Measurements from ENCODE around the gene STMN1. TPM values are rescaled to one million over a fixed set of nuclear protein-coding genes. Genes with fewer than 3 reads are reported as not detected.

The STMN1 gene
- total and polyA plus RNA-seq, 2 of the 8 experiments (the other 6 are each of a cell fraction or from before 2014, with no cell fraction given), result 116 to 564 TPM

DNA sequence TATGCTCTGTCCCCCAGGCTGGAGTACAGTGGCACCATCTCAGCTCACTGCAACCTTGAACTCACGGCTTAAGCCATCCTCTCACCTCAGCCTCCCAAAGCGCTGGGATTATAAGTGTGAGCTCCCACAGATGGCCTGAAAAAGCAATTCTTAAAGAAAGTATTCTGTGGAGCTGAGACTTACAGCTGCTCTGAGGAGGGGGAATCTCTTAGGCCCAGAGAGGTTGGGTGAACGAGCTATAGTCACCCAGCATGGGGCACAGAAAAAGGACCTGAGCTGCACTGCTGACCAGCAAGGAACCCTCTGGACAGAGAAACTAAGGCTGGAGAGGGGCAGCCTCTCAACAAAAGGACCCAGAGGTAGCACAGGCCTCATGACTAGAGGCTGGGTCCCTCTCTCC, 32.0 kb downstream of the STMN1 start (continued):
- TF ChIP-seq, protein P1, sequence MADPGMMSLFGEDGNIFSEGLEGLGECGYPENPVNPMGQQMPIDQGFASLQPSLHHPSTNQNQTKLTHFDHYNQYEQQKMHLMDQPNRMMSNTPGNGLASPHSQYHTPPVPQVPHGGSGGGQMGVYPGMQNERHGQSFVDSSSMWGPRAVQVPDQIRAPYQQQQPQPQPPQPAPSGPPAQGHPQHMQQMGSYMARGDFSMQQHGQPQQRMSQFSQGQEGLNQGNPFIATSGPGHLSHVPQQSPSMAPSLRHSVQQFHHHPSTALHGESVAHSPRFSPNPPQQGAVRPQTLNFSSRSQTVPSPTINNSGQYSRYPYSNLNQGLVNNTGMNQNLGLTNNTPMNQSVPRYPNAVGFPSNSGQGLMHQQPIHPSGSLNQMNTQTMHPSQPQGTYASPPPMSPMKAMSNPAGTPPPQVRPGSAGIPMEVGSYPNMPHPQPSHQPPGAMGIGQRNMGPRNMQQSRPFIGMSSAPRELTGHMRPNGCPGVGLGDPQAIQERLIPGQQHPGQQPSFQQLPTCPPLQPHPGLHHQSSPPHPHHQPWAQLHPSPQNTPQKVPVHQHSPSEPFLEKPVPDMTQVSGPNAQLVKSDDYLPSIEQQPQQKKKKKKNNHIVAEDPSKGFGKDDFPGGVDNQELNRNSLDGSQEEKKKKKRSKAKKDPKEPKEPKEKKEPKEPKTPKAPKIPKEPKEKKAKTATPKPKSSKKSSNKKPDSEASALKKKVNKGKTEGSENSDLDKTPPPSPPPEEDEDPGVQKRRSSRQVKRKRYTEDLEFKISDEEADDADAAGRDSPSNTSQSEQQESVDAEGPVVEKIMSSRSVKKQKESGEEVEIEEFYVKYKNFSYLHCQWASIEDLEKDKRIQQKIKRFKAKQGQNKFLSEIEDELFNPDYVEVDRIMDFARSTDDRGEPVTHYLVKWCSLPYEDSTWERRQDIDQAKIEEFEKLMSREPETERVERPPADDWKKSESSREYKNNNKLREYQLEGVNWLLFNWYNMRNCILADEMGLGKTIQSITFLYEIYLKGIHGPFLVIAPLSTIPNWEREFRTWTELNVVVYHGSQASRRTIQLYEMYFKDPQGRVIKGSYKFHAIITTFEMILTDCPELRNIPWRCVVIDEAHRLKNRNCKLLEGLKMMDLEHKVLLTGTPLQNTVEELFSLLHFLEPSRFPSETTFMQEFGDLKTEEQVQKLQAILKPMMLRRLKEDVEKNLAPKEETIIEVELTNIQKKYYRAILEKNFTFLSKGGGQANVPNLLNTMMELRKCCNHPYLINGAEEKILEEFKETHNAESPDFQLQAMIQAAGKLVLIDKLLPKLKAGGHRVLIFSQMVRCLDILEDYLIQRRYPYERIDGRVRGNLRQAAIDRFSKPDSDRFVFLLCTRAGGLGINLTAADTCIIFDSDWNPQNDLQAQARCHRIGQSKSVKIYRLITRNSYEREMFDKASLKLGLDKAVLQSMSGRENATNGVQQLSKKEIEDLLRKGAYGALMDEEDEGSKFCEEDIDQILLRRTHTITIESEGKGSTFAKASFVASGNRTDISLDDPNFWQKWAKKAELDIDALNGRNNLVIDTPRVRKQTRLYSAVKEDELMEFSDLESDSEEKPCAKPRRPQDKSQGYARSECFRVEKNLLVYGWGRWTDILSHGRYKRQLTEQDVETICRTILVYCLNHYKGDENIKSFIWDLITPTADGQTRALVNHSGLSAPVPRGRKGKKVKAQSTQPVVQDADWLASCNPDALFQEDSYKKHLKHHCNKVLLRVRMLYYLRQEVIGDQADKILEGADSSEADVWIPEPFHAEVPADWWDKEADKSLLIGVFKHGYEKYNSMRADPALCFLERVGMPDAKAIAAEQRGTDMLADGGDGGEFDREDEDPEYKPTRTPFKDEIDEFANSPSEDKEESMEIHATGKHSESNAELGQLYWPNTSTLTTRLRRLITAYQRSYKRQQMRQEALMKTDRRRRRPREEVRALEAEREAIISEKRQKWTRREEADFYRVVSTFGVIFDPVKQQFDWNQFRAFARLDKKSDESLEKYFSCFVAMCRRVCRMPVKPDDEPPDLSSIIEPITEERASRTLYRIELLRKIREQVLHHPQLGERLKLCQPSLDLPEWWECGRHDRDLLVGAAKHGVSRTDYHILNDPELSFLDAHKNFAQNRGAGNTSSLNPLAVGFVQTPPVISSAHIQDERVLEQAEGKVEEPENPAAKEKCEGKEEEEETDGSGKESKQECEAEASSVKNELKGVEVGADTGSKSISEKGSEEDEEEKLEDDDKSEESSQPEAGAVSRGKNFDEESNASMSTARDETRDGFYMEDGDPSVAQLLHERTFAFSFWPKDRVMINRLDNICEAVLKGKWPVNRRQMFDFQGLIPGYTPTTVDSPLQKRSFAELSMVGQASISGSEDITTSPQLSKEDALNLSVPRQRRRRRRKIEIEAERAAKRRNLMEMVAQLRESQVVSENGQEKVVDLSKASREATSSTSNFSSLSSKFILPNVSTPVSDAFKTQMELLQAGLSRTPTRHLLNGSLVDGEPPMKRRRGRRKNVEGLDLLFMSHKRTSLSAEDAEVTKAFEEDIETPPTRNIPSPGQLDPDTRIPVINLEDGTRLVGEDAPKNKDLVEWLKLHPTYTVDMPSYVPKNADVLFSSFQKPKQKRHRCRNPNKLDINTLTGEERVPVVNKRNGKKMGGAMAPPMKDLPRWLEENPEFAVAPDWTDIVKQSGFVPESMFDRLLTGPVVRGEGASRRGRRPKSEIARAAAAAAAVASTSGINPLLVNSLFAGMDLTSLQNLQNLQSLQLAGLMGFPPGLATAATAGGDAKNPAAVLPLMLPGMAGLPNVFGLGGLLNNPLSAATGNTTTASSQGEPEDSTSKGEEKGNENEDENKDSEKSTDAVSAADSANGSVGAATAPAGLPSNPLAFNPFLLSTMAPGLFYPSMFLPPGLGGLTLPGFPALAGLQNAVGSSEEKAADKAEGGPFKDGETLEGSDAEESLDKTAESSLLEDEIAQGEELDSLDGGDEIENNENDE (IDR thresholded peaks at IDR 0.05; ENCODE audit: insufficient replicate concordance, low read length), result no peak
- TF ChIP-seq RNF2 (IDR thresholded peaks at IDR 0.05; ENCODE audit: borderline replicate concordance, low read depth, low read length, missing control alignments, poor library complexity, severe bottlenecking), result no peak
- no peak for TF ChIP-seq SIN3A (conservative IDR thresholded peaks at IDR 0.05 in 1 of 2, IDR thresholded peaks at IDR 0.05 in 1 of 2; ENCODE audit: low read depth in 1 of 2, low read length in 2 of 2)
- TF ChIP-seq, protein P2, sequence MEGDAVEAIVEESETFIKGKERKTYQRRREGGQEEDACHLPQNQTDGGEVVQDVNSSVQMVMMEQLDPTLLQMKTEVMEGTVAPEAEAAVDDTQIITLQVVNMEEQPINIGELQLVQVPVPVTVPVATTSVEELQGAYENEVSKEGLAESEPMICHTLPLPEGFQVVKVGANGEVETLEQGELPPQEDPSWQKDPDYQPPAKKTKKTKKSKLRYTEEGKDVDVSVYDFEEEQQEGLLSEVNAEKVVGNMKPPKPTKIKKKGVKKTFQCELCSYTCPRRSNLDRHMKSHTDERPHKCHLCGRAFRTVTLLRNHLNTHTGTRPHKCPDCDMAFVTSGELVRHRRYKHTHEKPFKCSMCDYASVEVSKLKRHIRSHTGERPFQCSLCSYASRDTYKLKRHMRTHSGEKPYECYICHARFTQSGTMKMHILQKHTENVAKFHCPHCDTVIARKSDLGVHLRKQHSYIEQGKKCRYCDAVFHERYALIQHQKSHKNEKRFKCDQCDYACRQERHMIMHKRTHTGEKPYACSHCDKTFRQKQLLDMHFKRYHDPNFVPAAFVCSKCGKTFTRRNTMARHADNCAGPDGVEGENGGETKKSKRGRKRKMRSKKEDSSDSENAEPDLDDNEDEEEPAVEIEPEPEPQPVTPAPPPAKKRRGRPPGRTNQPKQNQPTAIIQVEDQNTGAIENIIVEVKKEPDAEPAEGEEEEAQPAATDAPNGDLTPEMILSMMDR (IDR thresholded peaks at IDR 0.05; ENCODE audit: control extremely low read depth in 1 of 3, insufficient read depth in 1 of 3, low read depth in 1 of 3, low read length in 3 of 3), result no peak
- TF ChIP-seq RXRA (IDR thresholded peaks at IDR 0.05; ENCODE audit: insufficient read depth, low read depth, low read length), result no peak
- TF ChIP-seq SIRT6 (IDR thresholded peaks at IDR 0.05; ENCODE audit: low read length), result no peak
- TF ChIP-seq SIX5 (IDR thresholded peaks at IDR 0.05; ENCODE audit: low read depth, low read length), result no peak
- no peak for TF ChIP-seq GTF2F1 (IDR thresholded peaks at IDR 0.05; ENCODE audit: borderline replicate concordance, low read depth, low read length)

Data from H1 (cell line).